ENCODE measurements around the gene HNRNPD.

The HNRNPD gene
- long read RNA-seq, partial matches to known transcripts: 18 of 32 reads
- long read RNA-seq, other reads (novel, unspliced or antisense): 12 of 32 reads

DNA sequence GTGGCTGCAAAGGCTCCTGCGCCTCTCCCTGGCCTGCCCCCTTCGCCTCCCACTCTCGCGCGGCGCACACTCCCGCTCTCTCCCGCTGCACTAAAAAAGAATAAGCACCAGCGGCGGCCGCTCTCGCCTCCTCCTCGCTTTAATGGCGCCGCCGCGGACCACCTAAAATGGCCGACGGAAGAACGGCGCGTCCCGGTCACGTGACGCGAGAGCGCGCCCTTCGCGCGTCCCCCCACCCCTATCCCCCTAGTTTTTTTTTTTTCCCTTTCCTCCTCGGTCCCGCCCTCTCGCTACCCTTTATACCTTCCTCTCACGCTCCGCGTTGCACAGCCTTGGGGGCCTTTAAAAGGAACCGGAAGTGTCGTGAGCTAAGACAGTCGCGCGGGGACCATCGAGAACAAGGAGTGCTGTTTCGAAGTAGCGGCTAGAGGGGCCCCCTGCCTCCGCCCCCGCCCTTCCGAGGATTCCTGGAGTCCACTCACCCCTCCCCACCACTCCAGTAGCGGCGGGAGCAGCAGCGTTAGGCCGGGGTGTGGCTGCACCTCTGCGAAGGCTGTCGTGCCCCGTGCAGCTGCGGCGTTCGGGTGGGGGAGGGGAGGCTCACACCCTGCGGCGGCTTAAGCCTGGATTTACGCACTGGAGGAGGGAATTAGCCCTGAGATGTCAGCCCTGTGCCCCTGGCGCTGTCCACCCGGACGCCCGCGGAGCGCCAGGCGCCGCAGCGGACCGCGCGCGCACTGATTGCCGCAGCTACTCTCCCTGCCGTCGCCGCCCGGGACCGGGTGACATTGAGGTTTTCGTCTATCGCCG lies at the start of gene HNRNPD:
Gene HNRNPD, minus strand, starts transcription at position 176 of the 810 bp plus-strand sequence. CDS start 313 bp downstream, outside the sequence.
- peak; percentile 99 for DNase-seq (ENCODE audit: low read depth in 1 of 2, low spot score in 1 of 2)
- Histone ChIP-seq H3K27ac (replicated peaks) (peak within 1 kb of the TSS; percentile 99), H3K27me3 (ENCODE audit: insufficient read depth, poor library complexity, severe bottlenecking) (no peaks in the 10 kb centered on the region), H3K4me3 (replicated peaks; ENCODE audit: insufficient read depth, low read length) (peak within 1 kb of the TSS; percentile 85)
- TF ChIP-seq GABPA (IDR thresholded peaks at IDR 0.05; ENCODE audit: low read depth) (peak; percentile 85), POLR2AphosphoS5 (IDR thresholded peaks at IDR 0.05; ENCODE audit: low read depth) (peak; percentile 89), SPI1 (IDR thresholded peaks at IDR 0.05; ENCODE audit: borderline replicate concordance, low read depth) (peak; percentile 60; the same call in 1 of the 2 replicates), CTCF (IDR thresholded peaks at IDR 0.05; ENCODE audit: insufficient read depth, low read length) (no peak)
- TF ChIP-seq, protein P1, sequence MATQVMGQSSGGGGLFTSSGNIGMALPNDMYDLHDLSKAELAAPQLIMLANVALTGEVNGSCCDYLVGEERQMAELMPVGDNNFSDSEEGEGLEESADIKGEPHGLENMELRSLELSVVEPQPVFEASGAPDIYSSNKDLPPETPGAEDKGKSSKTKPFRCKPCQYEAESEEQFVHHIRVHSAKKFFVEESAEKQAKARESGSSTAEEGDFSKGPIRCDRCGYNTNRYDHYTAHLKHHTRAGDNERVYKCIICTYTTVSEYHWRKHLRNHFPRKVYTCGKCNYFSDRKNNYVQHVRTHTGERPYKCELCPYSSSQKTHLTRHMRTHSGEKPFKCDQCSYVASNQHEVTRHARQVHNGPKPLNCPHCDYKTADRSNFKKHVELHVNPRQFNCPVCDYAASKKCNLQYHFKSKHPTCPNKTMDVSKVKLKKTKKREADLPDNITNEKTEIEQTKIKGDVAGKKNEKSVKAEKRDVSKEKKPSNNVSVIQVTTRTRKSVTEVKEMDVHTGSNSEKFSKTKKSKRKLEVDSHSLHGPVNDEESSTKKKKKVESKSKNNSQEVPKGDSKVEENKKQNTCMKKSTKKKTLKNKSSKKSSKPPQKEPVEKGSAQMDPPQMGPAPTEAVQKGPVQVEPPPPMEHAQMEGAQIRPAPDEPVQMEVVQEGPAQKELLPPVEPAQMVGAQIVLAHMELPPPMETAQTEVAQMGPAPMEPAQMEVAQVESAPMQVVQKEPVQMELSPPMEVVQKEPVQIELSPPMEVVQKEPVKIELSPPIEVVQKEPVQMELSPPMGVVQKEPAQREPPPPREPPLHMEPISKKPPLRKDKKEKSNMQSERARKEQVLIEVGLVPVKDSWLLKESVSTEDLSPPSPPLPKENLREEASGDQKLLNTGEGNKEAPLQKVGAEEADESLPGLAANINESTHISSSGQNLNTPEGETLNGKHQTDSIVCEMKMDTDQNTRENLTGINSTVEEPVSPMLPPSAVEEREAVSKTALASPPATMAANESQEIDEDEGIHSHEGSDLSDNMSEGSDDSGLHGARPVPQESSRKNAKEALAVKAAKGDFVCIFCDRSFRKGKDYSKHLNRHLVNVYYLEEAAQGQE (IDR thresholded peaks at IDR 0.05; ENCODE audit: insufficient replicate concordance, low read depth): peak; percentile 81

- Histone ChIP-seq H3K27me3 (ENCODE audit: insufficient read depth, poor library complexity, severe bottlenecking) (no peaks in the 10 kb centered on the region), H3K27ac (replicated peaks) (no peak overlapping the region), H3K4me3 (replicated peaks; ENCODE audit: insufficient read depth, low read length) (no peak overlapping the region)
- DNase-seq (ENCODE audit: low read depth in 1 of 2, low spot score in 1 of 2): no peak
- TF ChIP-seq GABPA (IDR thresholded peaks at IDR 0.05; ENCODE audit: low read depth) (no peak), POLR2AphosphoS5 (IDR thresholded peaks at IDR 0.05; ENCODE audit: low read depth) (no peak; the same call in 1 of the 2 replicates), SPI1 (IDR thresholded peaks at IDR 0.05; ENCODE audit: borderline replicate concordance, low read depth) (no peak), CTCF (IDR thresholded peaks at IDR 0.05; ENCODE audit: insufficient read depth, low read length) (no peak)
- TF ChIP-seq, protein P1 (IDR thresholded peaks at IDR 0.05; ENCODE audit: insufficient replicate concordance, low read depth): no peak
Observed at GRCh38 chr4:82422616-82423015, 48.8 kb upstream of the HNRNPD start.

- TF ChIP-seq CTCF (IDR thresholded peaks at IDR 0.05; ENCODE audit: insufficient read depth, low read length) (no peak), POLR2AphosphoS5 (IDR thresholded peaks at IDR 0.05; ENCODE audit: low read depth) (peak; percentile 87)
- no peak overlapping the region for H3K4me3 ChIP-seq (replicated peaks; ENCODE audit: insufficient read depth, low read length)
- H3K27ac ChIP-seq (replicated peaks): no peak overlapping the region
- no peaks in the 10 kb centered on the region for H3K27me3 ChIP-seq (ENCODE audit: insufficient read depth, poor library complexity, severe bottlenecking)
- DNase-seq (ENCODE audit: low read depth in 1 of 2, low spot score in 1 of 2): no peak
Observed at GRCh38 chr4:82421796-82422560, 48.2 kb upstream of the HNRNPD start.
